Endodermal cell (in vitro differentiated cells): ENCODE data around the gene RETSAT. TPM values are rescaled to one million over a fixed set of nuclear protein-coding genes. Genes with fewer than 3 reads are reported as not detected.

Experiments
- DNase-seq: peaks from one replicate; pipeline ENCODE4 v3.0.0-alpha.2; 2017
- H3K27ac ChIP-seq: 2 replicates; pipeline ENCODE4 v1.5.1; 2013; ENCODE audit warnings: mild to moderate bottlenecking, low read depth, low read length, moderate library complexity
- H3K27me3 ChIP-seq: 2 replicates; pipeline ENCODE4 v1.6.1; 2013; ENCODE audit warnings: mild to moderate bottlenecking, low read length, moderate library complexity; ENCODE audit not compliant: insufficient read depth, control insufficient read depth, poor library complexity, severe bottlenecking
- H3K36me3 ChIP-seq: 2 replicates; pipeline ENCODE4 v1.7.0; 2013; ENCODE audit warnings: mild to moderate bottlenecking, low read length, moderate library complexity; ENCODE audit not compliant: control insufficient read depth, insufficient read depth
- H3K4me1 ChIP-seq: one replicate; pipeline ENCODE4 v1.7.0; 2013; ENCODE audit warnings: low read length; ENCODE audit not compliant: control insufficient read depth, insufficient read depth
- H3K4me3 ChIP-seq: 2 replicates; pipeline ENCODE4 v1.5.1; 2013; ENCODE audit warnings: mild to moderate bottlenecking, low read length, moderate library complexity
- H3K9ac ChIP-seq: 2 replicates; pipeline ENCODE4 v1.6.1; 2013; ENCODE audit warnings: mild to moderate bottlenecking, low read length, moderate library complexity; ENCODE audit not compliant: poor library complexity, severe bottlenecking; ENCODE audit errors: extremely low read depth
- H3K9me3 ChIP-seq: 2 replicates; pipeline ENCODE4 v1.6.1; 2013; ENCODE audit warnings: mild to moderate bottlenecking, low read length, moderate library complexity; ENCODE audit not compliant: control insufficient read depth
- H3K27ac Mint-ChIP-seq: 2 replicates; pipeline ENCODE4 v1.8.0; 2020; ENCODE audit warnings: mixed read lengths
- H3K27me3 Mint-ChIP-seq: 2 replicates; pipeline ENCODE4 v1.8.0; 2021; ENCODE audit warnings: mild to moderate bottlenecking, mixed read lengths; ENCODE audit not compliant: insufficient read depth
- H3K36me3 Mint-ChIP-seq: 2 replicates; pipeline ENCODE4 v1.8.0; 2020; ENCODE audit warnings: low read depth, mixed read lengths
- H3K4me1 Mint-ChIP-seq: 2 replicates; pipeline ENCODE4 v1.8.0; 2020; ENCODE audit warnings: mixed read lengths
- H3K4me3 Mint-ChIP-seq: 2 replicates; pipeline ENCODE4 v1.8.0; 2020; ENCODE audit warnings: mild to moderate bottlenecking, moderate library complexity, mixed read lengths
- H3K9me3 Mint-ChIP-seq: 2 replicates; pipeline ENCODE4 v1.8.0; 2020; ENCODE audit warnings: mild to moderate bottlenecking, mixed read lengths
- WGBS, 2 experiments: methylation state at CpG; one replicate each; pipeline versions ENCODE4 v1.1.5 to v1.1.7; 2013; ENCODE audit warnings: missing lambda C conversion rate in 2 of 2, mixed read lengths in 1 of 2; ENCODE audit not compliant: insufficient coverage in 1 of 2, insufficient read length in 1 of 2; 5-methylcytosine and 5-hydroxymethylcytosine counted together
- total RNA-seq, 2 donors: library from RNA; stranded (reverse); fragmentation: NEBNext Ultra II Directional in 1 of 2; extraction: Animal tissue kit (Norgen Biotek cat#: 25700) in 1 of 2; gene quantifications; 2 replicates in 1 of 2; 3 replicates in 1 of 2; pipeline ENCODE4 v1.2.1, GENCODE V29; 2021
- TF ChIP-seq, protein P1 (sequence below): fragments of 200-600 bp; sonication (generic); conservative IDR thresholded peaks from 2 replicates; pipeline ENCODE4 v1.5.0; 2021; ENCODE audit warnings: antibody characterized with exemption, mild to moderate bottlenecking

Gene RETSAT
- total RNA-seq, 2 donors from 2014 or later, result 12.7 to 19.7 TPM

DNA sequence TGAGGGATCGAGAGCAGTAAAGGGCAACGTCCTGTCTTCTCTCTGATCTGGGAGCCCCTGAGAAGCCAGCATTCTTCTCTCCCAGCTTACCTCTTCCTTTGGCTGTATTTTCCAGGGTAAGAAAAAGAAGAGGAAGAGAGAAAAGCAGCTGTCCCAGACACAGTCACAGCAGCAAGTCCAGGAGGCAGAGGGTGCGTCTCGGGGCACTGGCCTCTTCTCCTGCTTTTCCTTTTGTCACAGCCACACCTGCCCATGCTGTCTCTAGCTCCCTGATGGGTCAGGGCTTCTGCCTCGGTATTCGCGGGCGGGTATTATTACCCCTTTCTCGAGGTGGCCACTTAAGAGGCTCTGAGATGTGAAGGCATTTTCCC, 46.8 kb downstream of the RETSAT start:
- no peak overlapping the region for H3K4me3 ChIP-seq
- 95 to 100% methylated on average over 4 to 9 of the region's 9 CpGs for WGBS, 2 experiments
- Mint-ChIP-seq H3K4me1 (peaks cover 6% of the 10 kb centered on the region), H3K4me3 (no peak overlapping the region), H3K27me3 (no peaks in the 10 kb centered on the region), H3K36me3 (peaks cover 66% of the 10 kb centered on the region), H3K27ac (no peak overlapping the region), H3K9me3 (no peaks in the 10 kb centered on the region)
- no peaks in the 10 kb centered on the region for H3K27me3 ChIP-seq
- no peak for DNase-seq
- H3K9me3 ChIP-seq, result no peaks in the 10 kb centered on the region
- H3K4me1 ChIP-seq, result no peaks in the 10 kb centered on the region
- peaks cover 69% of the 10 kb centered on the region for H3K36me3 ChIP-seq
- TF ChIP-seq, protein P1, sequence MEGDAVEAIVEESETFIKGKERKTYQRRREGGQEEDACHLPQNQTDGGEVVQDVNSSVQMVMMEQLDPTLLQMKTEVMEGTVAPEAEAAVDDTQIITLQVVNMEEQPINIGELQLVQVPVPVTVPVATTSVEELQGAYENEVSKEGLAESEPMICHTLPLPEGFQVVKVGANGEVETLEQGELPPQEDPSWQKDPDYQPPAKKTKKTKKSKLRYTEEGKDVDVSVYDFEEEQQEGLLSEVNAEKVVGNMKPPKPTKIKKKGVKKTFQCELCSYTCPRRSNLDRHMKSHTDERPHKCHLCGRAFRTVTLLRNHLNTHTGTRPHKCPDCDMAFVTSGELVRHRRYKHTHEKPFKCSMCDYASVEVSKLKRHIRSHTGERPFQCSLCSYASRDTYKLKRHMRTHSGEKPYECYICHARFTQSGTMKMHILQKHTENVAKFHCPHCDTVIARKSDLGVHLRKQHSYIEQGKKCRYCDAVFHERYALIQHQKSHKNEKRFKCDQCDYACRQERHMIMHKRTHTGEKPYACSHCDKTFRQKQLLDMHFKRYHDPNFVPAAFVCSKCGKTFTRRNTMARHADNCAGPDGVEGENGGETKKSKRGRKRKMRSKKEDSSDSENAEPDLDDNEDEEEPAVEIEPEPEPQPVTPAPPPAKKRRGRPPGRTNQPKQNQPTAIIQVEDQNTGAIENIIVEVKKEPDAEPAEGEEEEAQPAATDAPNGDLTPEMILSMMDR, result no peak
- H3K27ac ChIP-seq, result no peak overlapping the region
- H3K9ac ChIP-seq, result no peak overlapping the region

DNA sequence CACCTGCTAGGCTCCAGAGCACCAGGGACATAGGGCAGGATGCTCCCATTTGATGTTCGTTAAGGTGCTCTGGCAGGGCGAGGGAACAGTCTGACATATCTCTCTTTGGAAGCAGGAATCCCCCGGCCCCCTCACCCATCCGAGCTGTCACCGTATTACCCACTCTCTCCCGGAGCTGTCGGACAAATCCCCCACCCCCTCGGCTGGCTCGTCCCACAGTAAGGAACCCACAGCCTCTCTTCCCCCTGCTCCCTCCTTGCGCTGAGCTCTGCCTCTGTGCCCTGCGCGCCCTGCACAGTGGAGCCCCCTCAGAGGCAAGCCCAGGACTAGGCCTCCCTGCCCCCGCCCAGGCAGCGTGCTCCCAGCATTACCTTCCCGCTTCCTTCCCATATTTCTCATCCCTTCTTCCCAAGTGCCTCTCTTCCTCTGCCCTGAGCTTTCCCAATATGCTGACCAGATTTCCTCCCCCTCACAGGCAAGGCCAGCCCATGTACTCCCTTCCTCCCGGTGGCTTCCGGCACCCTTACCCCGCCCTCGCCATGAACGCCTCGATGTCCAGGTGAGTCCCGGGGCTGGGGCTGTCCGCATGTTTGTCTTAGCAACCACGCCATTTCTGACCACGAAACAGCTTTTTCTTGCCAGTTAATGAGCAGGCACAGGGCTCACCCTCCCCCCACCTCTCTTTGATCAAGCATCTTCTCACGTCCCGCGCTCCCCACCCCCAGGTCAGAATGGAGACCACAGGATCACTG, 50.4 kb downstream of the RETSAT start:
- no peak overlapping the region for H3K27ac Mint-ChIP-seq
- H3K27me3 Mint-ChIP-seq, result no peaks in the 10 kb centered on the region
- Histone ChIP-seq H3K9ac (no peak overlapping the region), H3K36me3 (peaks cover 63% of the 10 kb centered on the region), H3K27ac (no peak overlapping the region), H3K4me1 (no peaks in the 10 kb centered on the region), H3K27me3 (no peaks in the 10 kb centered on the region), H3K4me3 (no peak overlapping the region), H3K9me3 (no peaks in the 10 kb centered on the region)
- H3K4me3 Mint-ChIP-seq, result no peak overlapping the region
- H3K9me3 Mint-ChIP-seq, result no peaks in the 10 kb centered on the region
- H3K4me1 Mint-ChIP-seq, result peaks cover 3% of the 10 kb centered on the region
- TF ChIP-seq, protein P1, result no peak
- peaks cover 62% of the 10 kb centered on the region for H3K36me3 Mint-ChIP-seq
- 95 to 96% methylated on average over 19 to 28 of the region's 28 CpGs for WGBS, 2 experiments
- no peak for DNase-seq

DNA sequence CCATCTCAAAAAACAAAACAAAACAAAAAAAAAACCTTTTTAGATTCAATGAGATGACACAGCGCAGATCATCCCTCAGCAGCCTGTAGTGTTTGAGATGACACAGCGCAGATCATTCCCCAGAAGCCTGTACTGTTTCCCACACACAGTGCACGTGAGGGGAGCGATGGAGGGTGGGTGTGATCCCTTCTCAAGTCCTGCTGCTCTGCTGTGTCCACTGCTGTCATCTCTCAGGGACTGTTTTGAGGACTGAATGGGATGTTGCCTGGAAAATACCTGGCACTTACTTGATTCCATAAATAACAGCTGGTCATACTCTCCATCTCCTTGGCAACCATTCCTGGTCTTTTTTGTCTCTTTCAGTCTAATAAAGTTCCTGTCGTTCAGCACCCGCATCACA, 52.2 kb downstream of the RETSAT start:
- H3K4me1 Mint-ChIP-seq, result no peaks in the 10 kb centered on the region
- H3K36me3 Mint-ChIP-seq, result peaks cover 51% of the 10 kb centered on the region
- no peaks in the 10 kb centered on the region for H3K9me3 ChIP-seq
- no peaks in the 10 kb centered on the region for H3K27me3 ChIP-seq
- H3K4me3 Mint-ChIP-seq, result no peak overlapping the region
- H3K27ac Mint-ChIP-seq, result no peak overlapping the region
- 94% methylated on average over 5 to 6 of the region's 6 CpGs for WGBS, 2 experiments
- peaks cover 55% of the 10 kb centered on the region for H3K36me3 ChIP-seq
- no peaks in the 10 kb centered on the region for H3K4me1 ChIP-seq
- H3K27me3 Mint-ChIP-seq, result no peaks in the 10 kb centered on the region
- no peaks in the 10 kb centered on the region for H3K9me3 Mint-ChIP-seq
- TF ChIP-seq, protein P1, result no peak
- H3K27ac ChIP-seq, result no peak overlapping the region
- DNase-seq, result no peak
- H3K9ac ChIP-seq, result no peak overlapping the region
- H3K4me3 ChIP-seq, result no peak overlapping the region

Other genes with a start within 250 kb of the RETSAT start
- 10 to 100 TPM; 71.9 to 73.3 TPM for gene TCF7L1, start 221.1 kb downstream of the RETSAT start, total RNA-seq
- gene TGOLN2, start 26.5 kb downstream of the RETSAT start, total RNA-seq, result 10 to 100 TPM; 58.6 to 67.0 TPM
- 10 to 100 TPM; 12.4 to 18.9 TPM for gene ELMOD3, start 241 bp upstream of the RETSAT start, total RNA-seq
- 100 to 1,000 TPM; 104 to 119 TPM for gene CAPG, start 55.8 kb upstream of the RETSAT start, total RNA-seq
- 1 to 10 TPM in 1 of 2 donors, under 1 TPM in 1; 0.68 to 1.1 TPM for gene SH2D6, start 64.2 kb upstream of the RETSAT start, total RNA-seq
- 100 to 1,000 TPM; 171 to 267 TPM for gene MAT2A, start 184.6 kb upstream of the RETSAT start, total RNA-seq
- gene GGCX, start 207.0 kb upstream of the RETSAT start, total RNA-seq, result 10 to 100 TPM; 74.5 to 89.5 TPM
- gene VAMP8, start 223.1 kb upstream of the RETSAT start, total RNA-seq, result 100 to 1,000 TPM in 1 of 2 donors, 10 to 100 TPM in 1; 80.4 to 146 TPM
- 10 to 100 TPM in 1 of 2 donors, 1 to 10 TPM in 1; 6.3 to 13.9 TPM for gene VAMP5, start 229.9 kb upstream of the RETSAT start, total RNA-seq
- gene RNF181, start 241.2 kb upstream of the RETSAT start, total RNA-seq, result 100 to 1,000 TPM; 113 to 118 TPM
- gene TMEM150A, start 248.2 kb upstream of the RETSAT start, total RNA-seq, result 10 to 100 TPM; 23.8 to 32.2 TPM